Mesothelial cell of epicardium (in vitro differentiated cells): ENCODE data around the gene CCNA2. TPM values are rescaled to one million over a fixed set of nuclear protein-coding genes. Genes with fewer than 3 reads are reported as not detected.

Source experiments
- DNase-seq, 2 experiments: peaks; one replicate each; pipeline ENCODE4 v3.0.0; 2021; ENCODE audit warnings: low spot score in 2 of 2; ENCODE audit not compliant: unreplicated experiment in 2 of 2
- H3K27ac Mint-ChIP-seq: 2 replicates; pipeline ENCODE4 v1.8.0; 2021; ENCODE audit warnings: mixed read lengths
- H3K27me3 Mint-ChIP-seq: 2 replicates; pipeline ENCODE4 v1.8.0; 2021; ENCODE audit warnings: low read depth, mixed read lengths
- H3K36me3 Mint-ChIP-seq: 2 replicates; pipeline ENCODE4 v1.8.0; 2021; ENCODE audit warnings: mixed read lengths
- H3K4me1 Mint-ChIP-seq: 2 replicates; pipeline ENCODE4 v1.8.0; 2021; ENCODE audit warnings: mixed read lengths
- H3K4me3 Mint-ChIP-seq: 2 replicates; pipeline ENCODE4 v1.8.0; 2021; ENCODE audit warnings: mild to moderate bottlenecking, moderate library complexity, mixed read lengths
- H3K9me3 Mint-ChIP-seq: 2 replicates; pipeline ENCODE4 v1.8.0; 2021; ENCODE audit warnings: mixed read lengths
- total RNA-seq: library from RNA; stranded (reverse); gene quantifications from 3 replicates; pipeline ENCODE4 v1.2.1, GENCODE V29; 2021
- TF ChIP-seq, protein P1 (sequence below): fragments of 200-600 bp; sonication (generic); IDR thresholded peaks from one replicate; pipeline ENCODE4 v1.5.0; 2021; ENCODE audit warnings: antibody characterized with exemption; ENCODE audit not compliant: unreplicated experiment

The CCNA2 gene
- total RNA-seq, 1 donor from 2014 or later: 18.7 TPM

DNA sequence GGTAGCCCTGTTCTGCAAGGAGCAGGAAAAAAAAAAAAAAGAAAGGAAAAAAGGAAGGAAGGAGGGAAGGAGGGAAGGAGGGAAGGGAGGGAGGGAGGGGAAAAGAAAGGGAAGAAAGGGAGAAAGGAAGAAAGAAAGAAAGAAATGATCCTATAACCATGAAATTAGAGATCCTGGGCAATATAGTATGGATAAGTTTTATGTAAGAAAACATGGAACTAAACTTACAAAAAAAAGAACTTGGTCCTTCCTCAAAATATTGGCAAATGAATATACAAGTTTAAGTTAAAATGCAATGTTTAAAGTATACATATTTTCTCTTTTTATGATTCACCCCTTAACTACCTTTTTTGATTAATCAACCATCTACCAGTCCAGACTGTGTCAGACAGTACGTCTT, 27.7 kb upstream of the CCNA2 start:
- TF ChIP-seq, protein P1, sequence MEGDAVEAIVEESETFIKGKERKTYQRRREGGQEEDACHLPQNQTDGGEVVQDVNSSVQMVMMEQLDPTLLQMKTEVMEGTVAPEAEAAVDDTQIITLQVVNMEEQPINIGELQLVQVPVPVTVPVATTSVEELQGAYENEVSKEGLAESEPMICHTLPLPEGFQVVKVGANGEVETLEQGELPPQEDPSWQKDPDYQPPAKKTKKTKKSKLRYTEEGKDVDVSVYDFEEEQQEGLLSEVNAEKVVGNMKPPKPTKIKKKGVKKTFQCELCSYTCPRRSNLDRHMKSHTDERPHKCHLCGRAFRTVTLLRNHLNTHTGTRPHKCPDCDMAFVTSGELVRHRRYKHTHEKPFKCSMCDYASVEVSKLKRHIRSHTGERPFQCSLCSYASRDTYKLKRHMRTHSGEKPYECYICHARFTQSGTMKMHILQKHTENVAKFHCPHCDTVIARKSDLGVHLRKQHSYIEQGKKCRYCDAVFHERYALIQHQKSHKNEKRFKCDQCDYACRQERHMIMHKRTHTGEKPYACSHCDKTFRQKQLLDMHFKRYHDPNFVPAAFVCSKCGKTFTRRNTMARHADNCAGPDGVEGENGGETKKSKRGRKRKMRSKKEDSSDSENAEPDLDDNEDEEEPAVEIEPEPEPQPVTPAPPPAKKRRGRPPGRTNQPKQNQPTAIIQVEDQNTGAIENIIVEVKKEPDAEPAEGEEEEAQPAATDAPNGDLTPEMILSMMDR: no peak
- no peak overlapping the region for H3K27ac Mint-ChIP-seq
- no peaks in the 10 kb centered on the region for H3K27me3 Mint-ChIP-seq
- peaks cover 14% of the 10 kb centered on the region for H3K36me3 Mint-ChIP-seq
- DNase-seq: no peak
- no peaks in the 10 kb centered on the region for H3K4me1 Mint-ChIP-seq
- H3K4me3 Mint-ChIP-seq: no peak overlapping the region
- no peaks in the 10 kb centered on the region for H3K9me3 Mint-ChIP-seq

DNA sequence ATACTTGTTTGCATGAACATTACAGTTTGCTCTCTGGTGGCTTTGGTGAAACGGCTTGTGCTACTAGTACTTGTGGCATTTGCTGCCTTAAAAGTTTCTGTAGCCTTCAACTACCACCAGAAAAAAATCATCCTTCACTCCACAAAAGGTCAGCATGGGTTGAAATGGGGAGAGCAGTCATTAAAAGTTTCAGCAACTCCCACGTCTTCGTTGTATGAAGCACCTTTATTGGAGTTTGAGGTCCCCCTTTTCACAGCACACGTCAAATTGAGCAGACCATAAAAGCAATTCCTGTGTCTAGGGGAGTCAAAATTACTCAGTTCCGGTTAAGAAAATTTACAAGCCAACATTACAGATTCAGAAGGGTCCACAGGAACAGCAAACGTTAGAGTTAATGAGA, 23.0 kb upstream of the CCNA2 start:
- H3K9me3 Mint-ChIP-seq: no peaks in the 10 kb centered on the region
- peaks cover 21% of the 10 kb centered on the region for H3K36me3 Mint-ChIP-seq
- no peak overlapping the region for H3K27ac Mint-ChIP-seq
- H3K27me3 Mint-ChIP-seq: no peaks in the 10 kb centered on the region
- H3K4me1 Mint-ChIP-seq: no peaks in the 10 kb centered on the region
- no peak for DNase-seq
- TF ChIP-seq, protein P1: no peak
- H3K4me3 Mint-ChIP-seq: no peak overlapping the region

DNA sequence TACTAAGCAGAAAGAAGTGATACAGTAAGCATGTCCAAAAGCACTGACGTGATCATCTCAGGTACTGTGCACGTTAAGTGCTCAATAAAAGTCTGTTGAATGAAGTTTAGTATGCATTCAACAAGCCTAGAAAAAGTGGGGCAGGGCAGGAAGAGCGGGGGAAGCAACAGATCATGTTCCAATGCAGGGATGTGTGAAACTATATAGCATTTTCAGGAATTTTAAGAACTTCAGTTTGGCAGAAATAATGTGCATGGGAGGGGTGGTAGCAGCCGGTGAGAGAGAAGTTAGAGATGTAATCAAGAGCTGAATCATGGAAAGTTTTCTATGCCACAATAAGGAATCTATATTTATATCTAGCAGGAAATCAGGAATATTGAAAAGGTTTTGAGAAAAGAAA, 19.2 kb upstream of the CCNA2 start:
- no peak for DNase-seq

DNA sequence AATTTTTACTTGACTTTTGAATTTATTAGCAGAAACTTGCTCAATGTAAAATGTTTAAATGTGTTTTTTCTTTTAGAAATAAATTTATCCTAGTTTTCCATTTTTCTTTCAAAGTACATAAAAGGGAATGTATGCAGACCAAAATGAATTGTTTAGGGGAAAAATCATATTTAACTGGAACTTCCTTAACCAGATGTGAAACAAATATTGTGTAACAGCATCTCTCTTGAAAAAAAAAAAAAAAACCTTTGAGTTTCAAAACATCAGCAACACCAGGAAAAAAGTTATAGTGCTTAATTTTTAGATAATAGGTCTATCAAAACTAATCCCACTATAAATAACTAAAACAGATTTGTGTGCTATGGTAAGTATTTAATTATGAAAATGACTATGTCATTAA, 14.5 kb upstream of the CCNA2 start:
- H3K4me1 Mint-ChIP-seq: no peaks in the 10 kb centered on the region
- peaks cover 22% of the 10 kb centered on the region for H3K36me3 Mint-ChIP-seq
- H3K9me3 Mint-ChIP-seq: peaks cover 2% of the 10 kb centered on the region

More for the DNA sequence above, 19.2 kb upstream of the CCNA2 start:
- H3K27ac Mint-ChIP-seq: no peak overlapping the region
- no peaks in the 10 kb centered on the region for H3K27me3 Mint-ChIP-seq
- no peaks in the 10 kb centered on the region for H3K9me3 Mint-ChIP-seq
- H3K4me1 Mint-ChIP-seq: no peaks in the 10 kb centered on the region
- no peak overlapping the region for H3K4me3 Mint-ChIP-seq
- TF ChIP-seq, protein P1: no peak
- H3K36me3 Mint-ChIP-seq: peaks cover 31% of the 10 kb centered on the region

DNA sequence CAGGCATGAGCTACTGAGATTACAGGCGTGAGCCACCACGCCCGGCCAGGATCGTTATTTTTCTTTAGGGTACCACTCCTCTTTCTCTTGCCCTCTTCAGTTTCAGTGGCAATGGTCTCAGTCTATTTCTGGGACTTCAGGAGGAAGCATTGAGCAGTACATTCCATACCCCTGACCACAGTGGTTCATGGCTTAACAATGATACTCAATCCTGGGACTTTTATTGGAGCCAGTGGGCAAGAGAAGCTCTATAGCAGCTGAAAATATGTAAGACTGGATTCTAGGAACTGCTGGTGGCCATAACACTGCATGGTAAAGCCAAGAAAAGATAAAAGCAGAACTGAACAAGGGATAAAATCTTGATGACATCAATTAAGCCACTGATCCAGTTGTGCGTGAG, 5.8 kb upstream of the CCNA2 start:
- Mint-ChIP-seq H3K4me3 (no peak overlapping the region), H3K9me3 (no peaks in the 10 kb centered on the region), H3K27me3 (no peaks in the 10 kb centered on the region), H3K36me3 (no peaks in the 10 kb centered on the region), H3K27ac (no peak overlapping the region), H3K4me1 (no peaks in the 10 kb centered on the region)
- TF ChIP-seq, protein P1: no peak
- DNase-seq: no peak

More for the DNA sequence above, 14.5 kb upstream of the CCNA2 start:
- DNase-seq: no peak
- TF ChIP-seq, protein P1: no peak
- H3K27me3 Mint-ChIP-seq: no peaks in the 10 kb centered on the region
- no peak overlapping the region for H3K27ac Mint-ChIP-seq
- no peak overlapping the region for H3K4me3 Mint-ChIP-seq

DNA sequence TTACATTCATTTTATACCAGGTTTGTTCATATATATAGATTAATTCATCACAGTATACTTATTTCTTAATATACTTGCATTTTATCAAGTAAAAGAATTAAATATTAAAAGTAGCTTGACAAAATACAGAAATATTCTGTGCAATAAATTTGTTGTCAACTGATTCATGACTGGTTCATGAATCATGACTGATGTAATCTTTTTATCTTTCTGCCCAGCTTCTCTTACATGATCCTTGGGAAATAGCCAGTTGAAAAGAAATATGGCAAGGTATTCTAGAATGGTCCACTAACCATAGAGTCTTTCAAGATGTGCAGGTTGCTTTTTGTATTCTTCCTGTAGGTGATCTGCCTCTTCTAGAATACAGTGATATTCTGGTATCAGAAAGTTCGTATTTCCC, 4.2 kb upstream of the CCNA2 start:
- peaks cover 2% of the 10 kb centered on the region for H3K4me1 Mint-ChIP-seq
- no peaks in the 10 kb centered on the region for H3K36me3 Mint-ChIP-seq
- no peaks in the 10 kb centered on the region for H3K27me3 Mint-ChIP-seq
- no peak for DNase-seq
- H3K4me3 Mint-ChIP-seq: no peak overlapping the region
- TF ChIP-seq, protein P1: no peak
- no peak overlapping the region for H3K27ac Mint-ChIP-seq
- H3K9me3 Mint-ChIP-seq: no peaks in the 10 kb centered on the region
